ENCODE measurements around the gene WDR72.
A peak's percentile ranks its signal among the peaks of the same experiment; 100 is the strongest.

The WDR72 gene

DNA sequence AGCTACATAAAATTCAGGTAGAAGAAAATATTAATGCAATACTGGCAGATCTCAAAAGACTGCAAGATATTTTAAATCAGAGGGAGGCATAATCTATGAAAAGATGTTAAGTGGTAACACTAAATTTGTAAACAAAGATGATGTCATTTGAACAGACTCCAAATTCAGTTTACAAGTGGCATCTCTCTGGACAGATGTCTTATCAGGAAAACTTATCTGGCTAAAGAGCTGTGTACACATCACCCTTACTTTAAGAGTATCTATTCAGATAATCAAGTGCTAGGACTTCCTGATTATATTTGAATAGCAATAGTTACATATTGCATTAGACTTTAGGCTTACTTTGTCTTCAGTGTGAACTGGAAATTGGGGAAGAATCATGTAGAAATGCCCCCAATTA lies 231.5 kb downstream of the WDR72 start:
- no peak for DNase-seq

DNA sequence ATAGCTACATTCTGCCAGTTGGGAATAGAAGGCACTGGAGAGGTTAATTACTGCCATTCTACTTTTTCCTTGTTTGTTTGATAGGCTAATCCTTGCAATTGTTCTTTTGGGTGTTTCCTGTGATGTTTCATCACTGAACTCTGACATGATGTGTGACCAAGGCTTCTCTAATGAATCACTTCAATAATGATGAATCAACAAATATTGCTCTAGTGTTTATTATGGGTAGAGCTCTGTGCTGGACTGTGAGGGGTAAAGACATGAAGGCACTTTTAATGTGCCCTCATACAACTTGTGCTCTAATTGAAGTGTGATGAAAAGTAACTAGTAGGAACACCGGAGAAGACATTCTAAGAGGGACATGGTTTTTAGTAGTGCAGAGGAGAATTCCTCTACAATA lies 233.6 kb downstream of the WDR72 start:
- DNase-seq, result no peak

DNA sequence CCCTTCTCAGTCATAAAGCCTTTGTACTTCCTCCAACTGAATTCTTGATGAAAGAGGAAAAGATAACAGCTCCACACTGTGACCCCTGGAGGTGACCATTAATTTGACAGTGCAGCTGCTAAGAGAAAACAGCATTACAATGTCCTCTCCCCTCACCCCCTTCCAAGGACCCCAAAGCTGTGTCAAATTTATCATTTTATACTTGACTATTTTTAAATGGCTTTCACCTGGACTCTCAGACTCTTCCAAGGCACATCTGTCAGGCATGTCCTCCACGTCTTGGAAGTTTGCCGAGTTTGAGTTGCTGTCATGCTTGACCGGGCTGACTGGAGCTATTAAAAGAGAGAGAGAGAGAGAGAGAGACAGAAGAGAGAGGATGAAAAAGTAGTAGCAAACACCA lies 236.5 kb downstream of the WDR72 start:
- no peak for DNase-seq

DNA sequence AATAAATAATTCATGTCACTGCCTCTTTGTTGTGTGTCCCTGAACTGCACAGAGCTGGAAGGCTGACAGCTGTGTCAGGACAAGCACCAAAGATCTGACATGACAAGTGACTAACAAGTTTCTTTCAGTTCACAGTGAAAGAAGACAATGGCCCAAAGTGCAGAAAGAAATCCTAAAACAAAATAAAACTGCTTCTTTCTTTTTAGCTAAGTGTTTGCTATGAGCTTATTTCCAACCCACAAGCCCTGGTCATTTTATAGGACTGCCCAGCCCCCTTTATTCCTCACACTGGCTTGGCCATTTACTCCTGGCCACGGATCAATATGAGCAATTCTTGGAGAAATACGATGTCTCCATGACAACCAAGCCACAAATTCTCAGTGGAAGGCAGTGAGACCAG lies 238.5 kb downstream of the WDR72 start:
- DNase-seq, result no peak

DNA sequence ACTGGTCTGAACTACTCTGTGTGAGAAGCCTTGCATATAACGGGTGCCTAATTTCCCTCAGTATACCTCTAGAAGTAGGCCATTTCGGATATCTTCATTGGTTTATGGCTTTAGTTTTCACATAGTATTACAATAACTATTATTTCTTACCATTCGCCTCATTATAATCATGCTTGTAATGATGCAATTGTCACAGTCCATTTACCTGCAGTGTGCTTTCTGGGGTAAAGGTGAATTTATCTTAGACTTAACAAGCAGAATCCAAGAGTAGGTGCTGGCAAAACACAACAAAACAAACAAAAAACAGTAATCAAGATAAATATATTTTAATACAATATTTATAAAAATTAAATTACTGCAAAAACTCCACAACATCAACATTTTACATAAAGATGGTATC lies 246.0 kb downstream of the WDR72 start:
- no peak for DNase-seq

DNA sequence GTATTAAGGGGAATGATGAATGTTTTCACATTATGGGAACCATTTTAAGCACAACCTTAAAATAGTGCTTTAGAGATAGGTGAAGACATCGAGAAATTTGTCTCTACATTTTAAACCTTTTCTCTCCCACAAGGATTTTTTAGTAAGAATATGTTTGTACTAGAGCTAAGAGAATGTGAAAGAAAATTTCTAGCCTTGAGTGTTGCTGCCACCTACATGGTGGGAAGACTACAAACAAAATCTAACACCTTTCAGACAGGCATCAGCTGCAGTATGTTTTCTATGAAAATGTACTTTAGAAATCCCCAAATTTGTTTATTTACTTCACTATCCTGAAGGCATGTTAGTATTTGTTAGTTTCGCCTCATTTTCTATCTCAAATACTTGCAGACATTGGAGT lies 247.4 kb downstream of the WDR72 start:
- no peak for DNase-seq

DNA sequence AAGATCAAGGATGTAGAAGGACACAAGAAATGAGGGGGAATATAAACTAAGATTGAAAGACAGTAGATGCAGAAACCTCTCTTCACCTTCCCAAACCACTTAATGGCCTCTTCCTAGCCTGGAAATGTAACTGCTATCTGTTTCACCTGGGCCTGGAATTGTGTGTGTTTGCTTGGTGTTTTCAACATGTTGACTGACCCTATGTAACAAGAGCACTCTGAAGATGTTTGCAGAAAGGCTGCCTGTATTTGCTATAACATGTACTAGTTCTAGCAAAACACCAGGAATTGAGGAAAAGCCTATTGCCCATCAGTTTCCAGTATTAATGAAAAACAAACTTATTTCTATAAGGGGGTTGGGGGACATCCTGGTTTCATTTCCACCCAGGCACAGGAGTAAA lies 248.3 kb downstream of the WDR72 start:
- no peak for DNase-seq

DNA sequence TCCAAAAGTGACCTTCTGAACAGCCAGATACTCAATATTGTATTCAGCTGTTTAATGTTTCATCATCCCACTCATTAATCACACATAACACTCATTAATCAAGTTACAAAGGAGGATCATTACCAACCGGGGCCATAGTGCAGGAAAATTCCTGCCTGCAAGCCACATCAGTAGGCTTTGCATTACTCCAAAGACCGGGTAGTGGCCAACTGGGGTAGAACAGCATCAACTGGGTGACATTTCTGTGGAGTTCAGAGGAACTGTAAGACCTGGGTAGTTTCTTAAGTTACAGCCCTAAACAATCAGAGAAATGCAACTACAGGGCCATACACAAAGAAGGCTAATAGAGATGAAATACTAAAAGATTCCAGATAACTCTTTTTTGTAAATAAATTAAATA lies 253.1 kb downstream of the WDR72 start:
- DNase-seq, result no peak

DNA sequence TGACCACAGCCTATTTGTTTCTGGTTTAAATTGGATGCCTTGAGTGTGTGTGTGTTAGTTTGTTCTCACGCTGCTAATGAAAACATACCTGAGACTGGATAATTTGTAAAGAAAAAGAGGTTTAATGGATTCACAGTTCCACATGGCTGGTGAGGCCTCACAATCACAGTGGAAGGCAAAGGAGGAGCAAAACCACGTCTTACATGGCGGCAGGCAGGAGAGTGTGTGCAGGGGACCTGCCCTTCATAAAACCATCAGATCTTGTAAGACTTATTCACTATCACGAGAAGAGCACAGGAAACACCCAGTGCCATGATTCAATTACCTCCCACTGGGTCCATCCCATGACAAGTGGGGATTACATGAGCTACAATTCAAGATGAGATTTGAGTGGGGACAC lies 260.5 kb downstream of the WDR72 start:
- no peak for DNase-seq

DNA sequence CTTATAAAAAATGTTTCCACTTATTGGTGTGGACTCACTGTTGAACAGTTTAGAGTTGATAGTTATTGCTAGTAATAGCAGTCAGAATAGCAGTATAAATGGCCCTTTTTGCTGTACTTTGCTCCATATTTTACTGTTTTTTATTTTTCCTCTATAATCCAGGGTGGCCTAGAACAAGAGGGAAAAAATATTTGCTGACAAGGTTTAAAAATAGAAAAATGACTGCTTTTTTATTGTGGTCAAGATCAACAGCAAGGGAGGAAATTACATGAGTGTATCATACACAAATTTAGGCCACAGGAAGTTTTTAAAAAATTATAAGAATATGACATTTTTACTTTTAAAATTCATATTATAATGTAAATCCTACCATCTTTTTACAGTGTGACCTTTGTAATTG lies 269.1 kb downstream of the WDR72 start:
- DNase-seq, result no peak

DNA sequence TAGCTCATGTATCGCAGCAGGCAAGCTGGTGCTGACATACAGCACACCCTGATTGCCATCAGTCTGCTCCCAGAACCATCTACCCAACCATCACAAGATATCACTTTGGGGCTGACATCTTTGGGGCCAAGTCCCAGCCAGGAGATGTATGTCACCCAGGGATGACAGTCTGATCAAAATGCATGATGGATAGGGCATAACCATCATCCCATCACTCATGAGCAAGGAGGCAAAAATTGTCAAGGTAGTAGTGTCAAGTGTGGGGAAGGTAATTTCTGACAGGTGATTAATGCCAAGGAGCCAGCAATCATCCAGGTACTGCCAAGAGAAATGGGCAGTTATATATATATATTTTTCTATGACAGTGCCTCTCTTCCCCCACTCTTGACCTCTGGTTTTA lies 277.4 kb downstream of the WDR72 start:
- DNase-seq, result no peak

DNA sequence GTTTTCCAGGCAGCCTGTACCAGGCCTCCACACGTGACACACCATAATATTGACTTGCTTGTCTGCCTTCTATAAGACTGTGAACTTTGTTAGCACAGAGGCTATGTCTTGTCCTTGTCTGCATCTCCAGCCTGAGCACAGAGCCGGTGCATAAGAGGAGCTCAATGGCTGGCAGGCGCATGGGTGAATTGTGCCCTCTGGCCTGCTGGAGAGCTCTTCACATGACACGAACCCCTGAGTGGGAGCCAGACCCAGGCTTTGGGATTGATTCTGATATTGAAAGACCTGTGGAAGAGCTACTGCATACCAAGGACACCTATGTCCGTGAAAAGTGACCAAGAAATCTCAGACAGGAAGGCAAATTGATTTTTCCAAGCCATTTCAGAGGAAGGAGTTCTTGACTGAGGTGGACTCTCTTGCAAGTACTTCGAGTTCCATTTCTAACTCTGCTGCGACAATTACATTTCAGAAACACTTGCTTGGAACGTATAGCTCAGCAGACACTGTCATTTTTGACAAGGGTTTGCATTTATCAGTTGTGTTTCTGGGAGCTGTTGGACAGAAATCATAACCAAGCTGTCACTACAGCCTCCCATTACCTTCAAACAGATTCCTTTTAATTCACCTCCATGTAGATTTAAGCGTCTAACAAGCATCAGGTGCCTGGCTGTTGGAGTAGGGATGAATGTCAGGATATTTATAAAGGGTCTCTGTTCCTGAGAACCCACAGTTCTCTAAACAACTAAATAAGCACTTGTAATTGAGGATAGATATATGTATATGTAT lies 281.3 kb downstream of the WDR72 start:
- DNase-seq, result no peak

DNA sequence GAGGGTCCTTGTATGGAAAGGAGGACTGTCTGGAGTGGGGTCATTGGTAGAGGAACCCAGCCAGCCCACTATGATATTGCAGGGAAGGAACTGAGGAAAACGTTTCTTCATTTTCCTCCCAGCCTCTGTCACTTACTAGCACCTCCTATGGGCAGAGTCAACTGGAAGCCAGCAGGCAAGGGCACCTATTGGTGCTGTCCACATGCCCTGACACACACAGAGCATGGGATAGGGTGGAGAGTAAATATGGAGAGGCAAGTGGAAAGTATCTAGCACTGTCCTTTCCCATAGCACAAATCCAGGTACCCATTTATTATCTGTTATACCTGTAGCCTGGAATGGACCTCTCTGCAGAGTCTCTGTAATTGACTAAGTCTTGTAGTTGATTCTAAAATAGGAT lies 285.6 kb downstream of the WDR72 start:
- no peak for DNase-seq

DNA sequence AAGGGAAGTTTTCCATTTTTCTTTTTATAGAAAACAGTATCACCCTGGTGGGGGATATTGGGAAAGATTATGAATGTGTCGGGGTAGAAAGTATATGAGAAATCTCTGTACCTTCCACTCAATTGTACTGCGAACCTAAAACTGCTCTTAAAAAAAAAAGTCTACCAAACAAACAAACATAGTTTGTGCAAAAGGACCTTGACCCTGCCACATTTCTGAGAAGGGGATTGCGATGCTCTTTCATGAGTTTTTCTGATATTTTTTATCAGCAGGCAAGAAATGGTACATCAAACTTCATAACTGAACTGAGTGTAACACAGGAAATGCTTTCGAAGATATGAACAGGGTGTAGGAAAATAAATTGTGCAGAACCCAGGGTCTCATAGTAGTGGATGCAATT lies 286.0 kb downstream of the WDR72 start:
- DNase-seq, result no peak

DNA sequence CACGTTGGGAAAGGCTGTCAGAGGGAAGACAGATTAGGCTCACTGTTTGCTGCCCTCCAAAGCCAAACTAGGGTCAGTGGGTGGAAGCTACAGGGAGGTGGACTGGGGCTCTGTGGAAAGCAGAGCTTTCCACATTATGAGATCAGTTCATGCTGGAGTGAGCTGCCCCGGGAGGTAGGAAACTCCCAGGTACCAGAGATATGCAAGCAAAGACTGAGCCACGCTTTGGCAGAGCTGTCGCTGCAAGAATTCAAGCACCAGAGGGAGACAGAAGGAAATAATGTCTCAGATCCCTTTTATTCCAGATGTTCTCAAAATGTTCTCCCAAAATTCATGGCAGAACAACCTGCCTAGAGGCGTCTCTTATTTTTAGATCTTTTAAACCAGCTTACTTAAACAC lies 286.6 kb downstream of the WDR72 start:
- no peak for DNase-seq

DNA sequence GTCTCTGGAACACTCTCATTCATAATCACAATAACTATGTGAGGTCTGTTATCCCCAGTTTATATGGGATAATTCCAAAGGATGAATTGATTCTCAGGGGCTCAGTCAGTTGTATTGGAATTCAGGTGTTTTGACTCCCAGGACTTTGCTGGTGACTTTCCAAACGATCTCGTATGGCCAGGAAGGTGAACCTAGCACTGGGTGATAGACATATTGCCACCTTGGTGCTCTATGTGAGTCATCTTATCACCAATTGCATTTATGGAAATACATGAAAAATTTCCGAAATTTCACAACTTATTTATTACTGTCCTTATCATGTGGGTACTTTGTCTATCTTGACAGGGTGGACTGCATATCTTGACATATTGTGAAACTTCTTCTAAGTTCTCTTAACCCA lies 287.3 kb downstream of the WDR72 start:
- DNase-seq, result no peak

DNA sequence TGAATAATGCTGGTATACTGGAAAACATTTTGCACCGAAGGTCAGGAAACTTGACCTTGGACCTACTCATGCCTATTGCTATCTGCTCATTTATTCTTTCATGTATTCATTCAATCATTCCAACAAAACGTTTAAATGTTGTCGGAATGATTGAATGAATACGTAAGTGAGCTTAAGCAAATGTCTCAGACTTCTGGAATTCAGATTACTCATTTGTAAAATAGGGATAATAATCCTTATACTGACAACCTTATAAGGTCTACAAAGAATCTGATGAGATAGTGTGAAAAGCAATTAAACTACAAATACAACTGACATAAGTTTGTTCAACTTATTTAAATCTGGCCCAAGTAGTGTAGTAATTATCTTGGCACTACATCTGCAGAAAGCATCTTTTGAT lies 288.7 kb downstream of the WDR72 start:
- peak; percentile 69 for DNase-seq

DNA sequence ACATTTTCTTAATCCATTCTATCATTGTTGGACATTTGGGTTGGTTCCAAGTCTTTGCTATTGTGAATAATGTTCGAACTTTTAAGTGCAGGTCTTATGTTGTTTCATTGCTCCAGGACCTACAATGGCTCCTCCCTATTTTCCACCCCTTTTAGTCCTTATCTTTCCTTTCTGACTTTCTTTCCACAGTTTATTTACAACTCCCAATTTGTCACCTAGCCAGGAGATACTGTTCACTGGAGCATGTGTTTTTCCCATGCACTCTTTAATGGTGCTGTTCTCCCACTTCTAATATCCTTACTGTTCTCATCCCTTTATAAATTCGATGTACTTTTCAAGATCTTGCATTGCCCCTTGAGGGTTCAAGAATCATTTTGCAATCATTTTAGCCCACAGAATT lies 290.0 kb downstream of the WDR72 start:
- DNase-seq, result no peak
